Lung (tissue), 12 donors: ENCODE measurements around the gene C6. TPM values are rescaled to one million over a fixed set of nuclear protein-coding genes. Genes with fewer than 3 reads are reported as not detected.

ENCODE experiments used
- ATAC-seq: fragments of 200-7000 bp; cut with Tn5 transposase; one replicate; pipeline ENCODE4 v1.9.1; 2020; ENCODE audit warnings: moderate number of reproducible peaks; ENCODE audit not compliant: insufficient read depth, low FRiP score
- DNase-seq, 3 donors: peaks; one replicate each; pipeline ENCODE4 v3.0.0-alpha.2; 2013 to 2017
- H3K27ac ChIP-seq, 2 donors: one replicate each; pipeline ENCODE4 v1.5.1; 2013; ENCODE audit warnings: mild to moderate bottlenecking in 2 of 2, moderate library complexity in 2 of 2, control low read depth in 1 of 2, inconsistent platforms in 1 of 2, low read depth in 1 of 2, low read length in 1 of 2
- H3K27me3 ChIP-seq, 3 donors: one replicate each; pipeline ENCODE4 v1.5.1; 2013; ENCODE audit warnings: low read length in 2 of 3; ENCODE audit not compliant: control insufficient read depth in 3 of 3, insufficient read depth in 3 of 3
- H3K36me3 ChIP-seq, 4 donors: one replicate each; pipeline ENCODE4 v1.5.1; 2013; ENCODE audit warnings: low read length in 4 of 4, mild to moderate bottlenecking in 1 of 4, moderate library complexity in 1 of 4; ENCODE audit not compliant: control insufficient read depth in 4 of 4, insufficient read depth in 4 of 4
- H3K4me1 ChIP-seq, 5 donors: one replicate each; pipeline ENCODE4 v1.5.1; 2013; ENCODE audit warnings: low read length in 5 of 5, mild to moderate bottlenecking in 2 of 5, moderate library complexity in 1 of 5; ENCODE audit not compliant: control insufficient read depth in 5 of 5, insufficient read depth in 5 of 5
- H3K4me3 ChIP-seq: one replicate; pipeline ENCODE4 v1.5.1; 2013; ENCODE audit warnings: mild to moderate bottlenecking, control low read depth, moderate library complexity
- H3K9ac ChIP-seq, 2 donors: one replicate each; pipeline ENCODE4 v1.5.1; 2013; ENCODE audit warnings: low read length in 2 of 2, control low read depth in 1 of 2; ENCODE audit not compliant: insufficient read depth in 1 of 2
- H3K9me3 ChIP-seq, 4 donors: one replicate each; pipeline ENCODE4 v1.5.1; 2013; ENCODE audit warnings: low read length in 3 of 4, mild to moderate bottlenecking in 1 of 4, moderate library complexity in 1 of 4; ENCODE audit not compliant: control insufficient read depth in 4 of 4, insufficient read depth in 3 of 4
- WGBS, 2 donors: extraction: QIAGEN DNeasy Blood & Tissue Kit; methylation state at CpG; one replicate each; pipeline ENCODE4 v1.1.7; 2013; 5-methylcytosine and 5-hydroxymethylcytosine counted together
- polyA plus RNA-seq, 2 donors: library from polyadenylated mRNA; stranded (reverse); fragments of 200-250 nt; gene quantifications; one replicate each; pipeline ENCODE4 v1.2.1, GENCODE V29; 2013
- total RNA-seq, 2 donors: library from RNA; depleted of rRNA in 1 of 2; stranded (reverse); fragments of >200 nt in 1 of 2; gene quantifications; one replicate each; pipeline ENCODE4 v1.2.1, GENCODE V29; 2014 to 2021
- TF ChIP-seq, protein P1 (sequence below): IDR thresholded peaks from 2 replicates; pipeline ENCODE4 v1.5.1; 2012; ENCODE audit warnings: mild to moderate bottlenecking; ENCODE audit errors: control extremely low read depth, extremely low read depth
- donor health status: control.
- donor health status: control.
- donor health status: Bipolar disorder and iron deficiency.
- donor health status: healthy.
- donor health status: DM: yes; HTN: yes; CAD: no.

Gene C6
- total and polyA plus RNA-seq, 4 donors, result 1.7 to 33.0 (median 12.5) TPM

DNA sequence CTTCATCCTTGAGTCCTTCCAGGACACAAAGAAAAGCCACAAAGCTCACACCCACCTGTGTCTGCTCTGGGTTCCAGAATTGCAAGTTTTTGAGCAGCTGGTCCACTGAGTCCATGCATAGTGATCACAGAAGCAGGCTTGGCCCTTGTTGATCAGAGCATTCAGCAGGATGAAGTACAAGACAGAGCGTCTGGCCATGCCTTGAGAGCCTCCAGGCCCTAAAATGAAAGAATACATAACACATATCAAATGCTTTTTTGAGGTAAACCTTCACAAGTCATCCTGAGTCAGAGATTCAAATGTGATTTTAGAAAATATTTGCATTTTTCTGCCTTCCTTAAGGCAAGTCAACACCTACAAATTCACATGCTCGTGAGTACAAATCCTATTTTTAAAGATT lies 10.3 kb downstream of the C6 start:
- Histone ChIP-seq H3K4me3 (no peak overlapping the region), H3K4me1 (peaks cover 0 to 5% (median 0%) of the 10 kb centered on the region in 5 donors), H3K27ac (no peak overlapping the region), H3K27me3 (no peaks in the 10 kb centered on the region), H3K9me3 (peaks cover 0 to 7% (median 0%) of the 10 kb centered on the region in 4 donors), H3K36me3 (no peaks in the 10 kb centered on the region), H3K9ac (no peak overlapping the region)
- 81 to 91% methylated on average over 2 of the region's 2 CpGs for WGBS, 2 donors
- no peak for ATAC-seq
- no peak for DNase-seq
- TF ChIP-seq, protein P1, sequence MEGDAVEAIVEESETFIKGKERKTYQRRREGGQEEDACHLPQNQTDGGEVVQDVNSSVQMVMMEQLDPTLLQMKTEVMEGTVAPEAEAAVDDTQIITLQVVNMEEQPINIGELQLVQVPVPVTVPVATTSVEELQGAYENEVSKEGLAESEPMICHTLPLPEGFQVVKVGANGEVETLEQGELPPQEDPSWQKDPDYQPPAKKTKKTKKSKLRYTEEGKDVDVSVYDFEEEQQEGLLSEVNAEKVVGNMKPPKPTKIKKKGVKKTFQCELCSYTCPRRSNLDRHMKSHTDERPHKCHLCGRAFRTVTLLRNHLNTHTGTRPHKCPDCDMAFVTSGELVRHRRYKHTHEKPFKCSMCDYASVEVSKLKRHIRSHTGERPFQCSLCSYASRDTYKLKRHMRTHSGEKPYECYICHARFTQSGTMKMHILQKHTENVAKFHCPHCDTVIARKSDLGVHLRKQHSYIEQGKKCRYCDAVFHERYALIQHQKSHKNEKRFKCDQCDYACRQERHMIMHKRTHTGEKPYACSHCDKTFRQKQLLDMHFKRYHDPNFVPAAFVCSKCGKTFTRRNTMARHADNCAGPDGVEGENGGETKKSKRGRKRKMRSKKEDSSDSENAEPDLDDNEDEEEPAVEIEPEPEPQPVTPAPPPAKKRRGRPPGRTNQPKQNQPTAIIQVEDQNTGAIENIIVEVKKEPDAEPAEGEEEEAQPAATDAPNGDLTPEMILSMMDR, result no peak

DNA sequence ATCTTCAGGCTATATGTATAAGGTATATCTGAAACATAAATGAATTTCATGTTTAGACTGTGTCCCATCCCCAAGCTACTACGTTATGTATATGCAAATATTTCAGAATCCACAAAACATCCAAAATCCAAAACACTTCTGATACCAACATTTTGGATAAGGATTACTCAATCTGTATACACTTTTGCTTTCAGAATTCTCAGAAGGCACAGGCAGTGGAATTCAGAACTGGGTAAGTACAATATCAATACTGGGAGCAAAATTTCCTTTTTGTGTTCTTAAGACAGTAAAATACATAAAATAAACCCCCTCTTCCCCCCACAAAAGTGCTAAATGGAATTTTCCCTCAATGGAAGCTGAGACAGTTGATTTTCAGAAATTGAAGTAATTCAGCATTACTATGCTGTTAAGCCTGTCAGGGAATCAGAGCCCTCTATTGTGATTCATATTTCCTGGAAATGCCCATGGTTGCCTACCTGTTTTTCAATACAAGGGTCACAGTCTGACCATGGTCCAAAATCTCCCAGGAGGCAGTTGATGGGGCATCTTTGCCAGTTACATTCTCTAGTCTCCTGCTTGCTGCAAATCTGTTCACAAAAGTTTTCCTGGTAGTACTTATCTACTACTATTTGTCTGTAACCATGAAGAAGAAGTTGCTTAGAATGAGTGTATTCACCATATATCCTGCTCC lies 12.1 kb downstream of the C6 start:
- TF ChIP-seq, protein P1, result no peak
- no peak overlapping the region for H3K4me3 ChIP-seq
- ATAC-seq, result no peak
- peaks cover 0 to 5% (median 0%) of the 10 kb centered on the region in 5 donors for H3K4me1 ChIP-seq
- H3K9ac ChIP-seq, result no peak overlapping the region
- H3K36me3 ChIP-seq, result no peaks in the 10 kb centered on the region
- WGBS, 2 donors, result 70 to 78% methylated on average over 1 of the region's 1 CpG
- H3K27me3 ChIP-seq, result no peaks in the 10 kb centered on the region
- H3K27ac ChIP-seq, result no peak overlapping the region
- no peak for DNase-seq
- peaks cover 0 to 7% (median 0%) of the 10 kb centered on the region in 4 donors for H3K9me3 ChIP-seq

DNA sequence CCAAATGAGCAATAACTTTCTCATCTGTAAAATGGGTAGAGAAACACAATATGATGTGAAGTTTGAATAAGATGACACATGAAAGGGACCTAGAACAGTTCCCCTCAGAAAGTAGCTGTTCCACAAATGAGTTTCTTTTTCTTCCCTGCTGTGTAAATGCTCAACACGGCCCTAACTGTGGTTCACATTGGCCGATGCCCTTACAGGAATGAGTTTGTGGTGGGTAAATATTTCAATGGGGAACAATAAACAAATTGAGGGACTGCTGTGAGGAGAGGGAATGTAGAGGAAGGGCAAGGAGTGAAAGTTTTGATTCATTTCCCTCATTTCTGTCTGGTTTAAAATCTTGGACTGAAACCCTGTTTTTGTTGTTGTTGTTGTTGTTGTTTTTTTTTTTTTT lies 12.8 kb downstream of the C6 start:
- Histone ChIP-seq H3K4me1 (peaks cover 0 to 5% (median 0%) of the 10 kb centered on the region in 5 donors), H3K36me3 (no peaks in the 10 kb centered on the region), H3K27me3 (no peaks in the 10 kb centered on the region), H3K9me3 (peaks cover 0 to 4% (median 0%) of the 10 kb centered on the region in 4 donors), H3K9ac (no peak overlapping the region), H3K27ac (no peak overlapping the region), H3K4me3 (no peak overlapping the region)
- DNase-seq (no peak), ATAC-seq (no peak)
- TF ChIP-seq, protein P1, result no peak
- WGBS, 2 donors, result 71 to 77% methylated on average over 2 of the region's 2 CpGs
